HG03108 (cell line): ENCODE data around the gene TOMM22.

Source experiments
- ATAC-seq: cut with Tn5 transposase; IDR thresholded peaks from one replicate; pipeline ENCODE4 v1.9.1; 2021; ENCODE audit warnings: moderate library complexity; ENCODE audit not compliant: unreplicated experiment

The TOMM22 gene

GRCh38 chr22:38696606-38697424 is 15.1 kb downstream of the TOMM22 start:
- no peak for ATAC-seq

- no peak for ATAC-seq
These were observed 15.8 kb downstream of the TOMM22 start for GRCh38 chr22:38697425-38698089.

GRCh38 chr22:38698407-38699094 is 16.8 kb downstream of the TOMM22 start:
- ATAC-seq = no peak

GRCh38 chr22:38699143-38699542 is 17.4 kb downstream of the TOMM22 start:
- no peak for ATAC-seq

DNA sequence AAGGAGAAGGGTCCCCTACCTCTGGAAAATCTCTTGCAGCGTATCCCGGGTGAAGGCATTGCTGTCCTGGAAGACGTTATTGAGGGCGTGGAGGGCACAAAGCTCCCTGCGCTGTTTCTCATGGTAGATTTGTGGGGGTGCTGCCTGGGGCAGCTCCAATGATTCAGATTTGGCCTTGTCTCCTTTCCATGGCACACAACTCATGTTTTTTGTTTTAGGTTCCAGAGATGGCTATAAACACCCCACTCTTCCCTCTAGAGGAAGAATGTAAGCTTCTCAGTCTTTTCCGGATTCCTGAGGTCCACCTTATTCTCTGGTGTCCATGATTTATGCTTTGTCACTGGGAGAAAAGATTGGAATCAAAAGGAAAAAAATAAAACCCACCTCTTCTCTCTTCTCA is 18.0 kb downstream of the TOMM22 start:
- ATAC-seq = no peak

GRCh38 chr22:38700270-38700788 is 18.6 kb downstream of the TOMM22 start:
- ATAC-seq = peak; percentile 17

DNA sequence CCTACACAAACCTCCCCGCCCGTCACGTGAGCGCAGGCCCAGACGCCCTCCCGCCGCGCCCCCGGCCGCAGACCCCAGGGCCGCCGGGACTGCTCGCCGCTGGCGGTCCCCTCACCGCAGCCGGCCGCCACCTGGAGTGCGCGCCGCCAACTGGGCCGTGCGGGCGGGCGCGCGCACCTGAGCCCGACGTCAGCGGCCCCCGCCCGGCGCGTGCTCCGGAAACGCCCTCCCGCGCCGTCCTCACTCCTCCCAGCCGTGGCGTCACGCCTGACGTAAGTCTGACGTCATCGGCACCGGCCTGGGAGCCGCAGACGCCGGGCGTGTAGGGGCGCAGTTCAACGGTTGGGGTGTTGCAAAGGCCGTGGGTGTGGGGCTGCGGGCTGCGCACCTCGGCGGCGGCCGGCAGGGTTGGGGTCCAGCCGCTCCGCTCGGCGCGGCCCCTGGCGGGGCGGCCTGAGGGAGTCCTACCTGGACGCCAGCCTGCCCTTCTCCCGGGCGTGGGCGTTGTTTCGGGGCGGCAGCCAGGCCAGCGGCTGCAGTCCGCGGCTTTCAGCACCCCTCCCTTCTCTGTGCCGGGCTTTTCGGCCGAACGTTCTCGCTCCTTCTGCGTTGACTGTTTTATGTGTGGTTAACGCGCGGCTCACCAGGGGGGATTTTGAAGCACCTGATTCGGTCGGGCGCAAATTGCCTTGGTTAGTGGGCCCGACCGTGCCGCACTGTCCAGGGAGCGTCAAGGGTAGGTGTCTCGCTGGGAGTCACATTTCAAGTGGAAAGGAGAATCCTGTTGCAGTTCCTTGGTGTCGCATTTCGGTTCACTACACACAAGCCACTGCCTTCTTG is 19.3 kb downstream of the TOMM22 start, which contains the start of gene JOSD1:
JOSD1 (minus strand) TSS at position 155 of the 840 bp plus-strand sequence. CDS start 956 bp downstream, outside the sequence.
- ATAC-seq = peak; percentile 35

- no peak for ATAC-seq
These were observed 23.0 kb downstream of the TOMM22 start for GRCh38 chr22:38704654-38705234.

- peak; percentile 64 for ATAC-seq
These were observed 23.7 kb downstream of the TOMM22 start, which contains the start of gene GTPBP1 for GRCh38 chr22:38705235-38706100. TSS of gene GTPBP1 (plus strand) at chr22:38705944. CDS start at chr22:38705956, 12 bp downstream.

DNA sequence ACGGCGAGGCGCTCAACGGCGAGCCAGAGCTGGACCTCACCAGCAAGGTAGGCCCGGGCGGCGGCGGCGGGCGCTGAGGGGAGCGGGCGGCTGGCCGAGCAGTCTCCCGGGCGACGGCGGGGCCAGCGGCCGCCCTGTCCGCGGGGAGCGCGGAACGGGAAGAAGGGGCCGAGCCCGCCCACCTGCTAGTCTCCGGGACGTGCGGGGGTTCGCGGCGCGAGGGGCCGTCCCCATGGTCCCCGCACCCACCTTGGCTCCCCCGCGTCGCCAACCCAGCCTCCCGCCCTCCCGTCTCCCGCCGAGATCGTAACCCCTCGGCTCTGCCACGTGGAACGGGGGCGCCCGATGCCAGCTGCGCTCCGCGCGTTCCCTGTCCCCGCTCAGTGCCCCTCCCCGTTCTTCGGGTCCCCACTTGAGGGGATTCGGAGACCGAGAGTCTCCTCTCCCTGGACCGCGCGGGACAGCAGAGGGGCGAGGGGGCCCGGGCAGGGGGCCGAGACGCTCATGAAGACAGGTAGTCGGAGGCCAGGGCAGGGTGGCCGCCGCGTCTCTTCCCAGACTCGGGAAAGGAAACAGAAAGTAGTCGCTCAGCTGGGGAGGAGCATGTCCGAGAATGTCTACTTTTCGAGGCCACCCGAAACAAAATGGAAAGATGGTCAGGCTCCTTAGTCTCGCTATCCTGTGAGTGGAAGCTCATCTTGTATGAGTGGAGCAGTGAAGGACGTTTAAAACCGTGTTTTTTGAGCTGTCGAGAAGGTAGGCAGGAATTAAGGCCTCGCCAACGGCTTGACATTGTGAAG is 24.5 kb downstream of the TOMM22 start:
- ATAC-seq = peak; percentile 0

GRCh38 chr22:38706901-38707195 is 25.1 kb downstream of the TOMM22 start:
- no peak for ATAC-seq

DNA sequence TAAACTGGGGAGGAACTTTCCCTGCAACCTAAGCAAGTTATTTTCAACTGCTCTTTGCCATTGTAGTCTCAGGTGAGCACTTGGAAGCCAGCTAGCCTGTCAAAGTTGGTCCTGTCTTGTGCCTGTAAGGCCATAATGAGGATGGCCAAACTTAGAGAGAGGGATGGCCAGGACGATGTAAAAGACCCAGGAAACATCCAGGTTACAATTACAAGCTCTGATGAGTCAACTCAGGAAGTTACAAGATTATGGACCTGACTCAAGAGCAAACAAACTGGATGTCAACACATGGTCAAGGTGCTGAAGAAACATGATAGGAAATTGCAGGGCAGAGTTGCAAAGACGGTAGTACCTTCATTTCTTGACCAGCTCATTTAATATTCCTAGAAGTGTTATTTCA is 25.6 kb downstream of the TOMM22 start:
- ATAC-seq = no peak

- no peak for ATAC-seq
These were observed 26.2 kb downstream of the TOMM22 start for GRCh38 chr22:38707984-38708383.

GRCh38 chr22:38709306-38709705 is 27.5 kb downstream of the TOMM22 start:
- no peak for ATAC-seq

GRCh38 chr22:38710351-38710750 is 28.6 kb downstream of the TOMM22 start:
- ATAC-seq = no peak

GRCh38 chr22:38710866-38711265 is 29.1 kb downstream of the TOMM22 start:
- no peak for ATAC-seq

GRCh38 chr22:38712486-38713207 is 30.9 kb downstream of the TOMM22 start:
- no peak for ATAC-seq

DNA sequence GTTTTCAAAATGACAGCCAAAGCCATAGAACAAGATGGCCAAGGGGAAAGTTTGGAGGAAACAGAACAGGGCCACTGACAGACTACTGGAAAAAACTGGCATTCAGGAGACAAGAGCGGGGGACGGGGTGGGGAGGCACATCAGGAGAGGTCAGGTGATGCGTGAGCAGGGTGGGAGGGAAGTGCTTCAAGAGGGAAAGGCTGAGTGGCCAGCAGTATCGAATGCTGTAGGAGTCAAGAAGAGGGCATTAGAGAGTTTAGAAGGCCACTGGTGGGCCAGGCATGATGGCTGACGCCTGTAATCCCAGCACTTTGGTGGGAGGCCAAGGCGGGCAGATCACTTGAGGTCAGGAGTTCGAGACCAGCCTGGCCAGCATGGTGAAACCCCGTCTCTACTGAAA is 32.2 kb downstream of the TOMM22 start:
- ATAC-seq = no peak
